C1 segment of cervical spinal cord (tissue), 14 donors: ENCODE results near the gene GDPD5.

ENCODE experiments used
- DNase-seq, 14 donors: peaks; one replicate each; lab custom pipeline; 2025; lab: John Stamatoyannopoulos, UW

Gene GDPD5

GRCh38 chr11:75536786-75537641, 11.3 kb upstream of the GDPD5 start:
- DNase-seq: no peak

GRCh38 chr11:75535071-75535470, 9.3 kb upstream of the GDPD5 start:
- DNase-seq: no peak

- DNase-seq: no peak
Measured at GRCh38 chr11:75534259-75535069, 8.7 kb upstream of the GDPD5 start.

GRCh38 chr11:75533896-75534258, 8.1 kb upstream of the GDPD5 start:
- no peak for DNase-seq

GRCh38 chr11:75532200-75533048, 6.7 kb upstream of the GDPD5 start:
- DNase-seq: peak in 11 of 14 donors; percentile 10 to 63 (median 33)

- no peak for DNase-seq
Measured at GRCh38 chr11:75531325-75531724, 5.6 kb upstream of the GDPD5 start.

GRCh38 chr11:75530577-75530976, 4.8 kb upstream of the GDPD5 start:
- no peak for DNase-seq

- no peak for DNase-seq
Measured at GRCh38 chr11:75527938-75528735, 2.4 kb upstream of the GDPD5 start.

GRCh38 chr11:75527130-75527529, 1.4 kb upstream of the GDPD5 start:
- DNase-seq: no peak

- DNase-seq: no peak
Measured at GRCh38 chr11:75526192-75526541, 426 bp upstream of the GDPD5 start.

- peak in 1 of 14 donors; percentile 19 for DNase-seq
Measured at GRCh38 chr11:75524665-75525432, 892 bp downstream of the GDPD5 start.

GRCh38 chr11:75523811-75524664, 1.7 kb downstream of the GDPD5 start:
- no peak for DNase-seq

GRCh38 chr11:75523189-75523588, 2.6 kb downstream of the GDPD5 start:
- peak in 1 of 14 donors; percentile 16 for DNase-seq

- DNase-seq: no peak
Measured at GRCh38 chr11:75522286-75523044, 3.3 kb downstream of the GDPD5 start.

GRCh38 chr11:75520688-75521087, 5.1 kb downstream of the GDPD5 start:
- peak in 4 of 14 donors; percentile 11 to 66 (median 26) for DNase-seq

- peak in 1 of 14 donors; percentile 89 for DNase-seq
Measured at GRCh38 chr11:75518771-75519653, 6.7 kb downstream of the GDPD5 start.

GRCh38 chr11:75518204-75518549, 7.6 kb downstream of the GDPD5 start:
- no peak for DNase-seq

- no peak for DNase-seq
Measured at GRCh38 chr11:75516886-75517285, 8.9 kb downstream of the GDPD5 start.
